H1 (cell line): ENCODE data around the gene INAFM2. TPM values are rescaled to one million over a fixed set of nuclear protein-coding genes. Genes with fewer than 3 reads are reported as not detected.

ENCODE experiments used
- CTCF ChIA-PET: fragments of 300-600 bp; sonication (Branson Sonifier 250); formaldehyde crosslinking; loops from one replicate; lab custom pipeline; 2021; ENCODE audit not compliant: partially characterized antibody; lab: Charles Lee
- POLR2A ChIA-PET: fragments of 300-600 bp; sonication (Branson Sonifier 250); formaldehyde crosslinking; loops from one replicate; lab custom pipeline; 2021; ENCODE audit warnings: inconsistent platforms; ENCODE audit not compliant: partially characterized antibody; lab: Charles Lee
- DNase-seq, 2 experiments: peaks; one replicate each; pipeline versions ENCODE4 v3.0.0 to v3.0.0-alpha.2; 2010 to 2022; ENCODE audit warnings: low spot score in 2 of 2, low read depth in 1 of 2, mixed read lengths in 1 of 2
- FAIRE-seq: peaks from 2 replicates; lab custom pipeline; 2011; peaks lifted over from hg19 to GRCh38; lab: Jason Lieb, UNC
- H2AFZ ChIP-seq: 2 replicates; pipeline ENCODE4 v1.8.1; 2012; ENCODE audit warnings: low read length, inconsistent platforms
- H2AK5ac ChIP-seq: 2 replicates; pipeline ENCODE4 v1.6.1; 2013; ENCODE audit warnings: low read depth, low read length
- H2BK120ac ChIP-seq: replicated peaks from 2 replicates; pipeline ENCODE3; 2013; ENCODE audit warnings: low read depth, low read length, inconsistent platforms
- H2BK12ac ChIP-seq: 2 replicates; pipeline ENCODE4 v1.6.1; 2013; ENCODE audit warnings: low read depth, low read length
- H2BK15ac ChIP-seq: 2 replicates; pipeline ENCODE4 v1.6.1; 2013; ENCODE audit warnings: low read length
- H2BK20ac ChIP-seq: 2 replicates; pipeline ENCODE4 v1.6.1; 2013; ENCODE audit warnings: low read length
- H2BK5ac ChIP-seq: 2 replicates; pipeline ENCODE4 v1.6.1; 2013; ENCODE audit warnings: low read depth, low read length
- H3K14ac ChIP-seq: 2 replicates; pipeline ENCODE4 v1.6.1; 2013; ENCODE audit warnings: inconsistent platforms; ENCODE audit not compliant: insufficient read length
- H3K18ac ChIP-seq: 2 replicates; pipeline ENCODE4 v1.6.1; 2013; ENCODE audit warnings: low read length; ENCODE audit errors: extremely low read depth
- H3K23ac ChIP-seq: 2 replicates; pipeline ENCODE4 v1.6.1; 2013; ENCODE audit warnings: inconsistent platforms; ENCODE audit not compliant: insufficient read length
- H3K23me2 ChIP-seq: 2 replicates; pipeline ENCODE4 v1.6.1; 2013; ENCODE audit warnings: low read depth, low read length
- H3K27ac ChIP-seq: 2 replicates; pipeline ENCODE4 v1.6.1; 2011; ENCODE audit warnings: low read depth, low read length, inconsistent platforms
- H3K27me3 ChIP-seq, 4 experiments: replicated peaks in 1 of 4; 1 replicate in 1 of 4; 2 replicates in 3 of 4; pipeline versions ENCODE4 v1.6.1 to v1.8.1; 2011 to 2013; ENCODE audit warnings: low read length in 3 of 4, mild to moderate bottlenecking in 3 of 4, inconsistent platforms in 2 of 4, mixed read lengths in 2 of 4, moderate library complexity in 1 of 4; ENCODE audit not compliant: control insufficient read depth in 3 of 4, insufficient read depth in 3 of 4; ENCODE audit errors: extremely low read depth in 1 of 4
- H3K36me3 ChIP-seq, 4 experiments: 2 replicates each; pipeline versions ENCODE4 v1.6.1 to v1.8.1; 2011 to 2013; ENCODE audit warnings: mild to moderate bottlenecking in 4 of 4, low read length in 3 of 4, moderate library complexity in 2 of 4, control low read depth in 1 of 4, inconsistent platforms in 1 of 4; ENCODE audit not compliant: insufficient read depth in 4 of 4, control insufficient read depth in 2 of 4
- H3K4ac ChIP-seq: replicated peaks from 2 replicates; pipeline ENCODE3; 2013; ENCODE audit warnings: low read length, low read depth, mixed read lengths, inconsistent platforms; ENCODE audit not compliant: insufficient read length
- H3K4me1 ChIP-seq, 4 experiments: replicated peaks in 1 of 4; 1 replicate in 1 of 4; 2 replicates in 3 of 4; pipeline versions ENCODE4 v1.6.1 to v1.8.1; 2011 to 2013; ENCODE audit warnings: low read length in 3 of 4, inconsistent platforms in 2 of 4, mixed read lengths in 1 of 4; ENCODE audit not compliant: insufficient read depth in 4 of 4, control insufficient read depth in 3 of 4
- H3K4me2 ChIP-seq, 2 experiments: 2 replicates each; pipeline versions ENCODE4 v1.6.1 to v1.8.1; 2011 to 2013; ENCODE audit warnings: low read depth in 2 of 2, low read length in 2 of 2, control low read depth in 1 of 2, inconsistent platforms in 1 of 2, mild to moderate bottlenecking in 1 of 2; ENCODE audit not compliant: insufficient read depth in 1 of 2
- H3K4me3 ChIP-seq, 4 experiments: fragments of 200-600, 300-600 bp in 1 of 4; sonication (generic), shearing (Covaris generic), sonication (Bioruptor Twin) in 1 of 4; 2 replicates each; pipeline versions ENCODE4 v1.5.1 to v1.8.1; 2011 to 2016; ENCODE audit warnings: low read length in 4 of 4, low read depth in 3 of 4, control low read depth in 2 of 4, inconsistent platforms in 2 of 4, mild to moderate bottlenecking in 2 of 4, mixed read lengths in 1 of 4, moderate library complexity in 1 of 4; ENCODE audit not compliant: insufficient read depth in 2 of 4; ENCODE audit errors: extremely low read depth in 1 of 4
- H3K56ac ChIP-seq: replicated peaks from 2 replicates; pipeline ENCODE3; 2013; ENCODE audit warnings: low read depth, mild to moderate bottlenecking, mixed read lengths, low read length, inconsistent platforms; ENCODE audit not compliant: insufficient read length
- H3K79me1 ChIP-seq: 2 replicates; pipeline ENCODE4 v1.6.1; 2013; ENCODE audit warnings: low read depth, low read length, control low read depth
- H3K79me2 ChIP-seq, 2 experiments: 2 replicates each; pipeline versions ENCODE4 v1.6.1 to v1.8.1; 2012 to 2013; ENCODE audit warnings: low read length in 2 of 2, mild to moderate bottlenecking in 2 of 2, inconsistent platforms in 1 of 2; ENCODE audit not compliant: insufficient read depth in 2 of 2, control insufficient read depth in 1 of 2
- H3K9ac ChIP-seq, 4 experiments: replicated peaks in 1 of 4; 1 replicate in 1 of 4; 2 replicates in 3 of 4; pipeline versions ENCODE4 v1.6.1 to v1.8.1; 2011 to 2013; ENCODE audit warnings: low read depth in 3 of 4, low read length in 3 of 4, control low read depth in 2 of 4, mild to moderate bottlenecking in 2 of 4, moderate library complexity in 2 of 4, inconsistent platforms in 1 of 4; ENCODE audit errors: extremely low read depth in 1 of 4
- H3K9me3 ChIP-seq, 2 experiments: 2 replicates each; pipeline versions ENCODE4 v1.6.1 to v1.8.1; 2012 to 2013; ENCODE audit warnings: mild to moderate bottlenecking in 2 of 2, moderate library complexity in 2 of 2, control low read depth in 1 of 2, inconsistent platforms in 1 of 2, low read depth in 1 of 2, low read length in 1 of 2, mixed read lengths in 1 of 2; ENCODE audit not compliant: insufficient read depth in 2 of 2
- H4K20me1 ChIP-seq, 2 experiments: replicated peaks in 1 of 2; 2 replicates each; pipeline versions ENCODE3 to v1.8.1; 2011 to 2013; ENCODE audit warnings: inconsistent platforms in 2 of 2, low read length in 2 of 2, mild to moderate bottlenecking in 1 of 2; ENCODE audit not compliant: insufficient read depth in 2 of 2, control insufficient read depth in 1 of 2
- H4K5ac ChIP-seq: 2 replicates; pipeline ENCODE4 v1.6.1; 2013; ENCODE audit warnings: low read length, low read depth, mixed read lengths, inconsistent platforms; ENCODE audit not compliant: insufficient read length
- H4K8ac ChIP-seq: 2 replicates; pipeline ENCODE4 v1.8.0; 2013; ENCODE audit warnings: mild to moderate bottlenecking, moderate library complexity, low read length, inconsistent platforms; ENCODE audit not compliant: insufficient read depth; ENCODE audit errors: extremely low read depth
- H4K91ac ChIP-seq: replicated peaks from 2 replicates; pipeline ENCODE3; 2013; ENCODE audit warnings: low read length, mixed read lengths, inconsistent platforms; ENCODE audit not compliant: insufficient read length
- ASH2L ChIP-seq: fragments of 200-600, 300-600 bp; sonication (generic); IDR thresholded peaks from one replicate; pipeline ENCODE4 v1.7.1; 2017; ENCODE audit warnings: low read length
- CHD2 ChIP-seq: IDR thresholded peaks from 2 replicates; pipeline ENCODE4 v1.6.1; 2012; ENCODE audit warnings: low read length, improper control_type of control experiment
- CREB1 ChIP-seq: IDR thresholded peaks from 2 replicates; pipeline ENCODE4 v1.6.1; 2012; ENCODE audit warnings: inconsistent platforms
- EGR1 ChIP-seq: IDR thresholded peaks from 2 replicates; pipeline ENCODE4 v1.6.1; 2011; ENCODE audit warnings: low read depth, low read length, borderline replicate concordance
- EP300 ChIP-seq, 2 experiments: IDR thresholded peaks; 1 replicate in 1 of 2; 2 replicates in 1 of 2; pipeline ENCODE4 v1.6.1; 2011 to 2012; ENCODE audit warnings: low read depth in 2 of 2, low read length in 2 of 2, mild to moderate bottlenecking in 2 of 2, borderline replicate concordance in 1 of 2, inconsistent platforms in 1 of 2, moderate library complexity in 1 of 2
- HDAC2 ChIP-seq, 2 experiments: fragments of 300-600 bp in 1 of 2; sonication (generic) in 1 of 2; IDR thresholded peaks; 2 replicates each; pipeline ENCODE4 v1.6.1; 2011 to 2012; ENCODE audit warnings: low read depth in 2 of 2, low read length in 2 of 2, mild to moderate bottlenecking in 2 of 2, moderate library complexity in 2 of 2, borderline replicate concordance in 1 of 2, inconsistent platforms in 1 of 2
- KDM5A ChIP-seq: fragments of 200-600 bp; IDR thresholded peaks from 2 replicates; pipeline ENCODE4 v1.7.1; 2012; ENCODE audit warnings: mild to moderate bottlenecking, low read length, inconsistent platforms, mixed read lengths
- SIN3A ChIP-seq, 2 experiments: IDR thresholded peaks in 1 of 2; conservative IDR thresholded peaks in 1 of 2; 2 replicates each; pipeline ENCODE4 v1.6.1; 2011 to 2012; ENCODE audit warnings: low read length in 2 of 2, improper control_type of control experiment in 1 of 2, low read depth in 1 of 2, mild to moderate bottlenecking in 1 of 2
- TBP ChIP-seq: IDR thresholded peaks from 2 replicates; pipeline ENCODE4 v1.6.1; 2011; ENCODE audit warnings: low read depth, low read length, improper control_type of control experiment
- WGBS, 2 experiments: shearing (Covaris generic) in 1 of 2; methylation state at CpG; one replicate each; pipeline versions ENCODE4 v1.1.6 to v1.1.7; 2013 to 2015; ENCODE audit warnings: low lambda C conversion rate in 2 of 2, mixed read lengths in 2 of 2, inconsistent platforms in 1 of 2, low coverage in 1 of 2, missing lambda C conversion rate in 1 of 2; ENCODE audit not compliant: insufficient replicate concordance in 2 of 2, insufficient coverage in 1 of 2, insufficient read length in 1 of 2; ENCODE audit errors: extremely low coverage in 1 of 2, missing lambda C conversion rate in 1 of 2; 5-methylcytosine and 5-hydroxymethylcytosine counted together
- polyA plus RNA-seq, 7 experiments: library from polyadenylated mRNA; depleted of rRNA in 3 of 7; stranded (reverse) in 5 of 7; unstranded in 2 of 7; fragments of >200 nt in 5 of 7; fragments of 200-250 nt in 2 of 7; gene quantifications; 1 replicate in 5 of 7; 2 replicates in 1 of 7; 4 replicates in 1 of 7; pipeline versions ENCODE4 v1.2.1 to v1.2.3, GENCODE V29; 2011 to 2013; ENCODE audit warnings: missing spikeins in 2 of 7, mixed read lengths in 2 of 7
- total RNA-seq: library from RNA; stranded (reverse); fragmentation: NEBNext Ultra II Directional; extraction: Animal tissue kit (Norgen Biotek cat#: 25700); gene quantifications from 2 replicates; pipeline ENCODE4 v1.2.1, GENCODE V29; 2021
- TF ChIP-seq, protein P1 (sequence below): IDR thresholded peaks from 2 replicates; pipeline ENCODE4 v1.6.1; 2012; ENCODE audit warnings: inconsistent platforms

Gene INAFM2
- total and polyA plus RNA-seq, 2 of the 8 experiments (the other 6 are each of a cell fraction or from before 2014, with no cell fraction given) = 15.3 to 35.1 TPM

DNA sequence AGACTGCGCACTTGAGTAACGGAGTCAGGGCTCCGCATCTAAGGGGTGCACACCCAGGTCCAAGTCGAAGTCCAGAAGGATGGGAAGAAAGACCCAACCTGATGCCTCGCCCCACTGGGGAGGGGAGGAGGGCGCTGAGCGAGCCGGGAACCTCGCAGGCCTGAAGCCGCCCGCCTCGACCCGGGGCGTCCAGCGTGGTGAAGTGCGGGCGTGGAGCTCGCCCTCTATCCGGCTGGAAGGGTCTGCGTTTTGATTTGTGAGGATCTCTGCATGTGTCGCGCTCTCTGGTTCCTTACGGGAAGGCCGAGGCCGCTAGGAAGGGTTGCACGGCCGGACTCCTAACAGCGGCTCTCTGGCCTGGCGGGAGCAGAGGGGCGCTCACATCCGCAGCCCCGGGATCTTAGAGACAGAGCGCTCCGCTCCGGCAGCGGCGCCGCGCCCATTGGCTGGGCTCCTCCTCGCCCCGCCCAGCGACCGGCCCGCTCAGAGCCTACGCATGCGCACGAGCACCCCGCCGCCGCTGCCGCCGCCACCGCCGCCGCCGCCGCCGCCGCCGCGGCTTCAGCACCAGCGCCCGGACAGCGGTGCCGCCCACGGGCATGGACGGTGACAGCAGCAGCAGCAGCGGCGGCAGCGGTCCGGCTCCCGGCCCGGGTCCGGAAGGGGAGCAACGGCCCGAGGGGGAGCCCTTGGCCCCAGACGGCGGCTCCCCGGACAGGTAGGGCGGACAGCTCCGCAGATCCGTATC, 34.4 kb downstream of the INAFM2 start, which contains the start of gene DISP2:
TSS of gene DISP2 (plus strand) at position 497 of the 748 bp plus-strand sequence. CDS start at position 600, 103 bp downstream.
- H3K23ac ChIP-seq = no peak within 1 kb of the TSS
- no peak within 1 kb of the TSS for H4K8ac ChIP-seq
- no peaks in the 10 kb centered on the region for H3K36me3 ChIP-seq
- H4K91ac ChIP-seq = peak within 1 kb of the TSS; percentile 10
- CTCF ChIA-PET = interaction anchor here (1.2 to 27.4 kb wide), 5 partner anchors 8 to 43 kb away, joined by 4 to 452 read pairs (median 5); partner anchors contain the start of gene CCDC9B
- H3K4me1 ChIP-seq = peaks cover 11 to 22% (median 16%) of the 10 kb centered on the region in 4 experiments
- no peak within 1 kb of the TSS for H3K14ac ChIP-seq
- H3K9ac ChIP-seq = peak within 1 kb of the TSS in 2 of 4 experiments; percentile 35 to 37; a peak in 2 of 7 replicates
- H3K9me3 ChIP-seq = no peaks in the 10 kb centered on the region
- H2BK12ac ChIP-seq = 0 out of 2 replicates have a peak within 1 kb of the TSS, but pooled peaks have one; percentile 27
- H2AFZ ChIP-seq = peak within 1 kb of the TSS; percentile 80; the same call in 1 of the 2 replicates
- no peak within 1 kb of the TSS for H2BK120ac ChIP-seq
- no peak within 1 kb of the TSS for H4K5ac ChIP-seq
- H2BK5ac ChIP-seq = no peak within 1 kb of the TSS
- H3K18ac ChIP-seq = peak within 1 kb of the TSS; percentile 75; the same call in 1 of the 2 replicates
- H3K27ac ChIP-seq = no peak within 1 kb of the TSS
- no peaks in the 10 kb centered on the region for H3K79me2 ChIP-seq
- DNase-seq (peak in 1 of 2 experiments; percentile 98), FAIRE-seq (no peak)
- POLR2A ChIA-PET = interaction anchor here (0.8 to 1.6 kb wide), 2 partner anchors 17 to 62 kb away, joined by 4 to 5 read pairs; partner anchors contain the start of gene CCDC9B
- peaks cover 9% of the 10 kb centered on the region for H3K23me2 ChIP-seq
- 5% methylated on average over 43 of the region's 82 CpGs; no CpG with 5 or more reads in 1 of the 2 experiments for WGBS, 2 experiments
- peaks cover 0 to 2% of the 10 kb centered on the region in 2 experiments for H4K20me1 ChIP-seq
- peaks cover 0 to 18% (median 8%) of the 10 kb centered on the region in 4 experiments; a peak in 3 of 7 replicates for H3K27me3 ChIP-seq
- H3K79me1 ChIP-seq = no peaks in the 10 kb centered on the region
- H3K4ac ChIP-seq = no peak within 1 kb of the TSS
- H3K56ac ChIP-seq = peak within 1 kb of the TSS; percentile 32
- H2BK20ac ChIP-seq = no peak within 1 kb of the TSS
- H3K4me3 ChIP-seq = peak within 1 kb of the TSS; percentile 44 to 69 (median 62)
- H2BK15ac ChIP-seq = no peak within 1 kb of the TSS
- no peak within 1 kb of the TSS; the same call in 1 of the 2 replicates for H2AK5ac ChIP-seq
- peak within 1 kb of the TSS; percentile 67 to 97 for H3K4me2 ChIP-seq
- 0 out of 2 replicates have a peak, but pooled peaks have one; percentile 6 for TF ChIP-seq CHD2
- TF ChIP-seq EP300 (IDR thresholded peaks at IDR 0.05; ENCODE audit: borderline replicate concordance in 1 of 2, low read depth in 2 of 2, low read length in 2 of 2) = peak in 1 of 2 experiments; percentile 84; a peak in 1 of 3 replicates
- peak; percentile 98 to 99 for TF ChIP-seq SIN3A (conservative IDR thresholded peaks at IDR 0.05 in 1 of 2, IDR thresholded peaks at IDR 0.05 in 1 of 2; ENCODE audit: low read depth in 1 of 2, low read length in 2 of 2)
- no peak; the same call in 1 of the 2 replicates for TF ChIP-seq CREB1
- TF ChIP-seq HDAC2 (IDR thresholded peaks at IDR 0.05; ENCODE audit: borderline replicate concordance in 1 of 2, low read depth in 2 of 2, low read length in 2 of 2) = peak; percentile 80 to 94; a peak in 2 of 4 replicates
- TF ChIP-seq, protein P1, sequence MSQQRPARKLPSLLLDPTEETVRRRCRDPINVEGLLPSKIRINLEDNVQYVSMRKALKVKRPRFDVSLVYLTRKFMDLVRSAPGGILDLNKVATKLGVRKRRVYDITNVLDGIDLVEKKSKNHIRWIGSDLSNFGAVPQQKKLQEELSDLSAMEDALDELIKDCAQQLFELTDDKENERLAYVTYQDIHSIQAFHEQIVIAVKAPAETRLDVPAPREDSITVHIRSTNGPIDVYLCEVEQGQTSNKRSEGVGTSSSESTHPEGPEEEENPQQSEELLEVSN = peak; percentile 58; the same call in 1 of the 2 replicates
- TF ChIP-seq ASH2L = peak; percentile 71
- peak; percentile 89 for TF ChIP-seq EGR1
- TF ChIP-seq TBP = peak; percentile 40; the same call in 1 of the 2 replicates
- no peak for TF ChIP-seq KDM5A
